ENCODE results near the gene TSC2.
"Not testable (repeated sequence)": the region's sequence is repeated elsewhere in the genome, so short reads cannot be mapped to it uniquely, and the experiment has no call there.

TSC2 gene

DNA sequence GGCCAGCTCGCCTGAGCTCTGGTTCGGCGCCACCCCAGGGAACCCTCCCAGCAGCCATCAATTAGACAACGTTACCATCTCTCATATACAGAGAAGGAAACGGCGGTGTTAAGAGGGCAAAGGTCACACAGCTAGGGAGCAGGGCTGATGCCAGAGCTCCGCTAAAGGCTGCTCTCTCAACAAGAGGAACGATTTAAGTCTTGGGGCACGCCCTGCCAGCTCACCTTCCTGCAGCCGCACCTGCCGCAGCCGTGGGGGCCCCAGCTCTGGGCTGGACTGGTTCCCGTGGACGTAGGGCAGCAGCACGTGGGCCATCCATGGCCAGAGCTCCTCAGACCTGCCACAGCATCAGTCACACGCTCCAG, 44.5 kb downstream of the TSC2 start:
- peaks cover 1% of the 10 kb centered on the region for H3K4me1 Mint-ChIP-seq
- H3K9me3 Mint-ChIP-seq, result no peaks in the 10 kb centered on the region
- H3K27ac Mint-ChIP-seq, result no peak overlapping the region
- DNase-seq (ENCODE audit: low spot score in 2 of 2), result no peak
- H3K36me3 Mint-ChIP-seq, result peaks cover 4% of the 10 kb centered on the region
- no peaks in the 10 kb centered on the region for H3K27me3 Mint-ChIP-seq
- no peak overlapping the region for H3K4me3 Mint-ChIP-seq
- no peak for ATAC-seq (ENCODE audit: low read depth)

DNA sequence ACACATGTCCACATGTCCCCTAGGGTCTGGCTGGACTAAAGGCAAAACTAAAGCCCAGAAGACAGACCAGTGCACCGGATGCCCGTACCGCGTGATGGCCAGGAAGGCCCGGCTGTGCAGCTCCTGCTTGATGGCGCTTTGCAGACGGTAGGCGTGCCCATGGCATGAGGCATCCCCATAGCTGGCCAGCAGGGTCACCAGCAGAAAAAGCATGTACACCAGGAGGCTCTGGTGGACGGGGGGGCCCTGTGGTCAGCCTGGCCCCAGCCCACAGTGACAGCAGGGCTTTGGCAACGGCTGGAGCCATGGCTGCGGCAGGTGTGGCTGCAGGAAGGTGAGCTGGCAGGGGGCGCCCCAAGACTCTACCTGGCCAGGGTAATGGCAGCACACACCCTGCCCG, 45.1 kb downstream of the TSC2 start:
- DNase-seq (ENCODE audit: low spot score in 2 of 2), result no peak
- Mint-ChIP-seq H3K27me3 (no peaks in the 10 kb centered on the region), H3K4me3 (no peak overlapping the region), H3K36me3 (peaks cover 4% of the 10 kb centered on the region), H3K4me1 (no peaks in the 10 kb centered on the region), H3K9me3 (no peaks in the 10 kb centered on the region), H3K27ac (no peak overlapping the region)
- no peak for ATAC-seq (ENCODE audit: low read depth)

DNA sequence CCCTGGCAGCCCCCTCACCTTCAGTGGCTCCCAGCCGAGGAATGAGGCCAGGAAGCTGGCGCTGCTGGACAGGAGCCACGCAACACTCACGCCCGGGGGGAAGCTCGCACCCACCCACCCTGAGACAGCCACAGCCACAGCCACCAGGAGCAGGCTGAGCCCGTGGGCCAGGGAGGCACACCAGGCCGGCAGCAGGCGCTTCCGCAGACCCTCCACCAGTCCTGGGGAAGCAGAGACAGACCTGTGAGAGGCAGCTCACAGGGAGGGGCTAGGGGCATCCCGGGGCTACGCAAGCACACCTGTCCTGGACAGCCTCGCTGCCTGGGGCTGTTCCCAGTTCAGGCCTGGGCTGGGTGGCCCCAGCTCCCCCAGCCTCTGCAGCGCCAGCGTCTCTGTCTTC, 46.0 kb downstream of the TSC2 start:
- no peak for ATAC-seq (ENCODE audit: low read depth)
- no peak overlapping the region for H3K4me3 Mint-ChIP-seq
- no peaks in the 10 kb centered on the region for H3K9me3 Mint-ChIP-seq

DNA sequence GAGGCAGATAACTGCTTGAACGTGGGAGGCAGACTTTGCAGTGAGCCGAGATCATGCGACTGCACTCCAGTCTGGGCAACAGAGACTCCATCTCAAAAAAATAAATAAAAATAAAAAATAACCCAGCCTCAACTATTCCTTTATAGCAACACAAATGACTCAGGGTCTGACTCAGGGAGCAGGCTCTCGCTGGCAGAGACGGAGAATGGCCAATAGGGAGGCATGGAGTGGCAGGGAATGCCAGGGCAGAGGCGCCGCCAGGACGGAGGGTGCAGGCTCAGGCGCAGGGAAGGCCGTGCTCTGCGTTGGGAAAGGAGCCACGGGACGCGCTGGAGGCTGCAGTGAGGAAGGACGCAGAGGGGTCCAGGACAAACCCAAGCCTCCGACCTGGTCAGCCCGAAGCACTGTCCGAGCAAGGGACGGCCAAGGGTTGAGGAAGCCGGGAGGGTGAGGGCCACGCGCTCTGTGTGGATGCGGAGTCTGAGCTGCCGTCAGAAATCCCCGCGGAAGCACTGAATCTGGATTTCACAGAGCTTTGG, 47.6 kb downstream of the TSC2 start:
- no peaks in the 10 kb centered on the region for H3K27me3 Mint-ChIP-seq
- no peaks in the 10 kb centered on the region for H3K4me1 Mint-ChIP-seq
- H3K36me3 Mint-ChIP-seq, result peaks cover 3% of the 10 kb centered on the region
- DNase-seq (ENCODE audit: low spot score in 2 of 2) (no peak), ATAC-seq (ENCODE audit: low read depth) (no peak)
- no peaks in the 10 kb centered on the region for H3K9me3 Mint-ChIP-seq
- H3K27ac Mint-ChIP-seq, result no peak overlapping the region
- H3K4me3 Mint-ChIP-seq, result no peak overlapping the region

More for the DNA sequence above, 46.0 kb downstream of the TSC2 start:
- Mint-ChIP-seq H3K4me1 (no peaks in the 10 kb centered on the region), H3K27ac (no peak overlapping the region), H3K27me3 (no peaks in the 10 kb centered on the region), H3K36me3 (peaks cover 4% of the 10 kb centered on the region)
- DNase-seq (ENCODE audit: low spot score in 2 of 2), result no peak

DNA sequence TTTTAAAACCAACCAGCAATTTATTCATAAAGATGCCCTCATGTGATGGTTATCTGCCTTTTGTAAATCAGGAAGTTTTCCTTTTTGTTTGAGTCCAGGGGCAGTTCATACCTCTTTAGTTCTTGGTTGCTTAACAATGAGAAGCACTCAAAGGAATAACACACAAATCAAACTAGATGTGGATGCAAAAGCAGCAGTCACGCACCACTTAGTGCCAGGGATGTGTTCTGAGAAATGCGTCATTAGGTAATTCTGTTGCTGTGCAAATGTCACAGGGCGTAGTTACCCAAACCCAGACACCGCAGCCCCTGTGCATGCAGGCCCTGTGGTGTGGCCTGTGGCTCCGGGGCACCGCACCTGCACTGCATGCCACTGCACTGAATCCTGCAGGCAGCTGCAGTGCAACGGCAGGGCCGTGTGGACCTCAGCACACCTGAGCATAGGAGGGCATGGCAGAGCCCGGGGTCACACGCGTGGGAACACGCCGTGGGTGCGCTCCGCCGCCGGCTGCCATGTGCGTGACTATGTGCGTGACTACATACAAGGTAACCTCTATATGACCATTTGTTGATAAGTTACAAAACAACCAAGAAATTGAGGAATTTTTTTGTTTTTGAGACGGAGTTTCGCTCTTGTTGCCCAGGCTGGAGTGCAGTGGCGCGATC, 48.3 kb downstream of the TSC2 start:
- Mint-ChIP-seq H3K4me1 (no peaks in the 10 kb centered on the region), H3K36me3 (peaks cover 3% of the 10 kb centered on the region), H3K27ac (no peak overlapping the region), H3K27me3 (no peaks in the 10 kb centered on the region), H3K9me3 (no peaks in the 10 kb centered on the region), H3K4me3 (no peak overlapping the region)
- no peak for ATAC-seq (ENCODE audit: low read depth)
- no peak for DNase-seq (ENCODE audit: low spot score in 2 of 2)

DNA sequence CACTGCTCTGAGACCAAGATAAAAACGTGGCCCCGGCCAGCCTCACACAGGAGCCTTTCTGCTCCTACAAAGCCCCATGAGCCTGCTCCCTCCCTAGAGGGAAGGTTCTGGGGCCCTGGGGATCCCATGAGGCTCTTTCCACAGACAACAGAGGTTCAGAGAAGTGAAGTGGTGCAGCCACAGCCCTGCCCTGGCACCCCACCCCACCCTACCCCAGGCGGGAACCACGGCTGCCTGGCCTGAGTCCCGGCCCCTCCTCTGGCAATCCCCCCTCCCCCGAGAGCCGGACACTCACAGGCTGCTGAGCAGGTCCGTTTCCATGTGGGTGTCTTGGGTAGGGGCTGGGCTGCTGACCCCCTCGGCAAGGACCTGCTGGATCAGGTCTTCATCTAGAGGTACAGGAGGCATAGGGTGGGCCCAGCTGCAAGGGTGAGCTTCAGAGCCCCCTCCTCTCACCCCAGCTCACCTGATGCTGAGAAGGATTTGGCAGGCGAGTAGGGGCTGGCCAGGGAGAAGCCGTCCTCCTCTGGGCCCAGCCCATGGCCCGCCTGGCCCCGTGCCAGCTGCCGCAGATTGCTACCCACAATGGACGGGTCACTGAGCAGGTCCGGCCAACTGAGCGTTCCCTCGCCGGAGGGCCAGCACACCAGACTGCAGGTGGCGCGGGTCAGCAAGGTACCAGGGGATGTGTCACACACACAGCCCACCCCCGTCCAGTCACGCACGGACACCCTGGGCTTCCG, 49.2 kb downstream of the TSC2 start:
- Mint-ChIP-seq H3K4me1 (no peaks in the 10 kb centered on the region), H3K36me3 (peaks cover 5% of the 10 kb centered on the region), H3K4me3 (no peak overlapping the region), H3K27ac (no peak overlapping the region), H3K27me3 (no peaks in the 10 kb centered on the region), H3K9me3 (no peaks in the 10 kb centered on the region)
- no peak for ATAC-seq (ENCODE audit: low read depth)
- DNase-seq (ENCODE audit: low spot score in 2 of 2), result no peak

DNA sequence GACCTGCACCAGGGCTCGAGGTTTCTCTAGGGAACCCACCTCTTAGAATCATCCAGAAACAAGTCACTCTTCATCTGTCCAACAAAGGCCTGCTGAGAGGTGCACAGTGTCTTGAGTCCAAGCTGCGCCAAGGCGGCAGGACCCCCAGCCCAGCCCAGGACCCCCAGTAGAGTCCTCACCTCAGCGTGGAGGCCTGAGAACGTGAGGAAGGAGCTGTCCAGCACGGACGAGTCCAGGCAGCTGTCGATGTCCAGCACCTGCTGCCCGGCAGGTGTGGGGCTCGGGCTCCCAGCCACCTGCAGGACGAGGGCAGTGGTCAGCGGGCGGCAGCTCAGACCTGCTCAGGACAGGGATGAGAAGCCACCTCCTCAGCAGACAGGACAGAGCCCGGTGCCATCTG, 49.9 kb downstream of the TSC2 start:
- not testable (repeated sequence) for DNase-seq (ENCODE audit: low spot score in 2 of 2)

DNA sequence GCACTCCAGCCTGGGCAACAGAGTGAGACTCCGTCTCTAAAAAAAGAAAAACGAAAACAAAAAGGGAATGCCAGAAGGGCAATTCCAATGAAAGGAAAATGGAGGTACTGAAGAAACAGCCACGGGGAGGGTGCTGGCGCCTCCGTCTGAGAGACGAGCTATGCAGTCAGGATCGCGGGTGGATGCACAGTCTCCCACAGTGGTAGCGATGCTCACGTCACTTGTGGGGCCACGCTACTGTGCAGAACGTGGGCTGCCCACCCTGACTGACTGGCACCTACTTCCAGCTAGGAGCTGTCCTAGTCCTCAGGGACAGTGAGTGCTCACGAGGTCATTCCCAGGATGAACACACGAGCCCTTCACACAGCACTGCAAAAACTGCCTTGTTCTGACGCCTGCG, 53.8 kb downstream of the TSC2 start:
- not testable (repeated sequence) for ATAC-seq (ENCODE audit: low read depth); H3K9me3 Mint-ChIP-seq; H3K4me3 Mint-ChIP-seq; H3K27me3 Mint-ChIP-seq; H3K36me3 Mint-ChIP-seq; H3K4me1 Mint-ChIP-seq; H3K27ac Mint-ChIP-seq; DNase-seq (ENCODE audit: low spot score in 2 of 2)

More for the DNA sequence above, 49.9 kb downstream of the TSC2 start:
- H3K4me1 Mint-ChIP-seq; H3K27me3 Mint-ChIP-seq; H3K27ac Mint-ChIP-seq; H3K9me3 Mint-ChIP-seq; ATAC-seq (ENCODE audit: low read depth); H3K4me3 Mint-ChIP-seq; H3K36me3 Mint-ChIP-seq: not testable (repeated sequence)

DNA sequence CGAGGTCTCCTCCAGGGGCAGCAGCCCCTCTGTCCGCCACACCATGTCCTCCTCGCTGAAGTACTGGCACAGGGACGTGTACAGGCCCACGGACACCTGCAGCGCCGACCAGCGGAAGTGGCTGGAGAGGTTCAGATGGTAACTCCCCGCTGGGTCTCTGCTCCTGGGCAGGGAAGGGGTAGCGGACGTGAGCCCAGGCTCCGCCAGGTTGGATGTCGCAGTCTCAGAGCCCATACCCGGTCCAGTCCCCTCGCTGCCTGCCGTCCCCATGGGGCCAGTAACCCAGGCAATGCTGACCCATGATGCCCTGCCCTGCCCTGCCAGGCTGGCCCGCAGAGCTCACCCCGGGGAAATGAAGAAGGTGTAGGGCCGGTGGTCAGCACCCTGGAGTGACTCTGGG, 54.7 kb downstream of the TSC2 start:
- Mint-ChIP-seq H3K4me1 (no peaks in the 10 kb centered on the region), H3K36me3 (peaks cover 3% of the 10 kb centered on the region), H3K9me3 (no peaks in the 10 kb centered on the region), H3K27ac (no peak overlapping the region), H3K27me3 (no peaks in the 10 kb centered on the region), H3K4me3 (no peak overlapping the region)
- no peak for DNase-seq (ENCODE audit: low spot score in 2 of 2)
- ATAC-seq (ENCODE audit: low read depth), result no peak

DNA sequence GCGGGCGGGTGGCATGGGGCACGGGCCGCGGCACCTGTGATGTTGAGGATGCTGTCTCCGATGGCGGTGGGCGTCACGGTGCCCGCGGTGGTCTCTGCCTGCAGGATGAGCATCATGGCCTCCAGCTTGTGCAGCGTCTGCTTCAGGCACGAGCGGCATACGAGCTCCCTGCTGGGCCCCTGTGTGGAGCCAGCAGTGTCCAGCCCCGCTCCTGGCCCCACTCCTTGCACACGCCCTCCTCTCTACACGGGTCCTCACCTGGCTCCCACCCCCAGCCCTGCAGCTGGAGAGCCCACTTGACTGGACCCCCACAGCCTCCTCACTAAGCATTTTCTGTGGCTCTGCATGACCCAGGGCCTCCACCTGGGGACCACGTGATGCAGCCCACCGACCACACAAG, 56.7 kb downstream of the TSC2 start:
- not testable (repeated sequence) for DNase-seq (ENCODE audit: low spot score in 2 of 2); ATAC-seq (ENCODE audit: low read depth); H3K9me3 Mint-ChIP-seq; H3K27ac Mint-ChIP-seq; H3K36me3 Mint-ChIP-seq; H3K4me3 Mint-ChIP-seq; H3K27me3 Mint-ChIP-seq; H3K4me1 Mint-ChIP-seq

DNA sequence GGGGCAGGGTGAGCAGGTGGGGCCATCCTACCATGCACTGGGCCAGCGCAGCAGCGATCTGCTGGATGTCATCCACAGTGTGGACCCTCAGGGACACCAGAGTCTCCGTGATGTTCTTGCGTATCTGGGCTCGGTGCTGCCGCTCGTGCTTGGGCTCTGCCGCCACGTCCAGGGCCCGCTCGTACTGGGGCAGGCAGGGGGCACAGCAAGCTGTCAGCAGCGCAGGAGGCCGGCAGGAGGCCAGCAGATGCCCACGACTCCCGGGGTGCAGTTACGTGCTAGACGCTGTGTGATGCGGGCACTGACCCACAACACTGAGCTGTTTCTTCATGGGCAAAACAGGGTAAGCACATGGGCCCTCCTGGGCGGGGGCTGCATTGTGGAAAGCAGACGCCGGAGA, 57.5 kb downstream of the TSC2 start:
- not testable (repeated sequence) for H3K4me3 Mint-ChIP-seq; ATAC-seq (ENCODE audit: low read depth); DNase-seq (ENCODE audit: low spot score in 2 of 2); H3K36me3 Mint-ChIP-seq; H3K9me3 Mint-ChIP-seq; H3K27ac Mint-ChIP-seq; H3K4me1 Mint-ChIP-seq; H3K27me3 Mint-ChIP-seq

DNA sequence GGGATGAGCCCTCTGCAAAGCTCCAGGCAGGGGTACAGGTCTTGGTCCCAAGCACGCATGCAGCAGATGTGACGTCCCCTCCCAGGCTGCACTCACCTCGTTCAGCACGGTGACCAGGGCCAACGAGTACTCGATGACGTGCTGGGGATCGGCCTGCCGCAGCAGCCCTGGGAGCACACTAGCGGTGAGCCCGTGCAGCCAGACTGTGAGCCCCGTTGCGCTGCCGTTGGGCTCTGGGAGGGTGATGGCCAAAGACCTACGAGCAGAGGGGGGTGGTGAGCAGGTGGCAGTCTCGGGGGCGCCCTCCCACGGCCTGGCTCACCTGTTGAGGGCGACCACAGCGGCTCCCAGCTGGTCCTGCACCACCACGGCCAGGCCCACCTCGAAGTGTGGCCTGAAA, 58.0 kb downstream of the TSC2 start:
- not testable (repeated sequence) for DNase-seq (ENCODE audit: low spot score in 2 of 2); ATAC-seq (ENCODE audit: low read depth); H3K27me3 Mint-ChIP-seq; H3K4me1 Mint-ChIP-seq; H3K36me3 Mint-ChIP-seq; H3K9me3 Mint-ChIP-seq; H3K4me3 Mint-ChIP-seq; H3K27ac Mint-ChIP-seq

DNA sequence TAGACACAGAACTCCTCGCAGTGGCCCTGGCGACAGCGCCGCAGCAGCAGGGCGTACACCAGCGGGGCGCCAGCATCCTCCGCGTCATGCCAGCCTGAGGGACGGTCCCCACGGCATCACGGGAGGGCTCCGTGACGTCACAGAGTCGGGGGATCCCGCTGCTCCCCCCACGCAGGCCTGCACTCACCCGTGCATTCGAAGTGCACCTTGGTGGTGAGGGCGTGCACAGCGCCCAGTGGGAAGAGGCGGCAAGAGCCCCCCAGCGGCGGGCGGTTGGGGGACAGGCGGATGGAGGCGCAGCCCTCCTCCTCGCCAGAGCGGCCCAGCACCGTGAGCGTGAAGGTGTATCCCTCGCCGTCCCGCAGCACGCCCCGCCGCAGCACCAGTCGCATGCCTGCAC, 58.4 kb downstream of the TSC2 start:
- H3K4me1 Mint-ChIP-seq; H3K27ac Mint-ChIP-seq; ATAC-seq (ENCODE audit: low read depth); DNase-seq (ENCODE audit: low spot score in 2 of 2); H3K9me3 Mint-ChIP-seq; H3K4me3 Mint-ChIP-seq; H3K27me3 Mint-ChIP-seq; H3K36me3 Mint-ChIP-seq: not testable (repeated sequence)

DNA sequence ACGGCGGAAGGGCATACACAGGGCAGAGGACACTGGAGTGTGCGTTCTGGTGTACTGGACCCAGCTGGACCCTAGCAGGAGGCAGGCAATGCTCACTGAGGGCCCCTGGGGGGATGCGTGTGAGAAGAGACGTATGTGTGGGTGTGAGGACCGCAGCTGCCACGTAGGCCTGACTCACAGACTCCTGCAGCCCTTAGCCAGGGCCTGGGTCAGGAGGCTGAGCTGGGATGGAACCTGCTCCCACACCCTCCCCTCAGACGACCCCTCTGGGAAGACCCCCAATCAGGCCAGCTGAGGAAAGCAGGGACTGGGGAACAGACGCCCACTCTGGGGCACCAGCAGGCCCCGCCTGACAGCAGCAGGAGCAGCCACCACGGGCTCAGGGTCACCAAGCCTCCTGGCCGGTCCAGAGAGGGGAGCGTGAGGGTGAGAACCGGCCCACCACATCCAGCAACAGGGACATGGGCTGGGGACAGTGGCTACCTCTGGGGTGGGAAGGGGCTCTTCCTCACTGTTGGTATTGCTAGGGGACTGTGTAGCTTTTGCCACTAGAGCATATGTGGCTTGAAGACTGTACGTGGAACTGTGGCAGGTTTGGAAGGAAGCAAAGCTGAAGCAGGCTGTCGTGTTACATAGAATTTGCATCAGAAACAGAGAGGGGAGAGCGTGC, 59.5 kb downstream of the TSC2 start:
- not testable (repeated sequence) for ATAC-seq (ENCODE audit: low read depth); DNase-seq (ENCODE audit: low spot score in 2 of 2); H3K4me1 Mint-ChIP-seq; H3K27me3 Mint-ChIP-seq; H3K36me3 Mint-ChIP-seq; H3K4me3 Mint-ChIP-seq; H3K9me3 Mint-ChIP-seq; H3K27ac Mint-ChIP-seq
